CD4-positive, alpha-beta T cell treated with Interleukin-2 at 100 ng/mL for 4 hours (primary cell): Measurements from ENCODE around the gene OVAAL.

Experiments used
- DNase-seq: peaks from one replicate; pipeline ENCODE4 v3.0.0-alpha.2; 2020; ENCODE audit warnings: low spot score

The OVAAL gene

GRCh38 chr1:180558664-180559063 lies at the start of gene OVAAL:
Gene OVAAL, plus strand, starts transcription at chr1:180558964.
- DNase-seq, result no peak

GRCh38 chr1:180510882-180511281 lies 47.9 kb upstream of the OVAAL start:
- DNase-seq, result no peak

DNA sequence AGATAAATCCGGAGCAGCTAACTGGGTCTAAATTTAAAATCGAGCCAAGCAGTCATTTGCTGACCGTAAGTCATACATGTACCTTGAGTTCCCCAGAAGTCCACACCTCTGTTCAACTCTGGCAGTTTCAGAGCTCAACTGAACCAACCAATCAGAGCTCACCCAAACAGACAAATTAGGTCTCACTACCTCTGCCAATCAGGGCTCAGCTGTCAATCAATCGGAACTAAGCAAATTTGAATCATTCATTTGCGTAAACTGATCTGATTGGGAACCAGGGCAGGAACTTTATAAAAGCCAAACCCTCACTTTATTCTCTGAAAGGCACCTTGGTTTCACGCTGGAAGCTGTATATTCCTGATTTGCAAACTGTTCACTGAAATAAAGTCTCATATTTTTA lies 45.2 kb upstream of the OVAAL start:
- no peak for DNase-seq

DNA sequence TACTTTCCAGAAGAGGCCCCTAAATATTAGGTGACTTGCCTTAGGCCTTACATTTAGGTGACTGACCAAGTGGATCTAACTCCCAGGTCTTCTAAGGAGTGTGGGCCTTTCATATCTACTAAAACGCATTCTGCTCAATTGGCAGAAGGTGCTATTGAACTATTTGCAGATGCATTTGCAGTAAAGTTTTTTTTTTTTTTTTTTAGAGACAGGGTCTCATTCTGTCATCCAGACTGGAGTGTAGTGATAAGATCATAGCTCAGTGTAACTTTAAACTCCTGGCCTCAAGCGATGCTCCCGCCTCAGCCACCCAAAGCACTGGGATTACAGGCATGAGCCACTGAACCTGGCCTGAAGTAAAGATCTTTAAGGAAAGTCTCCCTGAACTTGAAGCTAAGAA lies 43.4 kb upstream of the OVAAL start:
- DNase-seq, result no peak

GRCh38 chr1:180515857-180516388 lies 42.8 kb upstream of the OVAAL start:
- DNase-seq, result peak; percentile 65

DNA sequence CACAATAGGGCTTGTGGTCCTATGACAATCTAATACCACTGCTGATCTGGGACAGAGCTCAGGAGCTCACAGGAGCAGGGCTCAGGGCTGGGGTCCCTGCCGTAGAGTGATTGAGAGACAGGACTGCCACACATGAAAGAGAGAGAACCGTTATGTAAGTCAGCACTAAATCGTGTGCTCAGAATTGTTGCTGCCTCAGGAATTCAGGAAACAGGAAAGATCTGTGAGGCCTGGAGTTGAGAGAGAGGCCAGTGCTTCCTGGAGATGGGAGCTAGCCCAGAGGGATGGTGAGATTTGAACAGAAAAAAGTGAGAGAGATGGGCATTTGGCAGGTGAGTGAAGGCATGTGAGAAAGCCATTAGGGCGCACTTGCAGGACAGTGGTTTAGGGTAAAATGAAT lies 38.9 kb upstream of the OVAAL start:
- no peak for DNase-seq

DNA sequence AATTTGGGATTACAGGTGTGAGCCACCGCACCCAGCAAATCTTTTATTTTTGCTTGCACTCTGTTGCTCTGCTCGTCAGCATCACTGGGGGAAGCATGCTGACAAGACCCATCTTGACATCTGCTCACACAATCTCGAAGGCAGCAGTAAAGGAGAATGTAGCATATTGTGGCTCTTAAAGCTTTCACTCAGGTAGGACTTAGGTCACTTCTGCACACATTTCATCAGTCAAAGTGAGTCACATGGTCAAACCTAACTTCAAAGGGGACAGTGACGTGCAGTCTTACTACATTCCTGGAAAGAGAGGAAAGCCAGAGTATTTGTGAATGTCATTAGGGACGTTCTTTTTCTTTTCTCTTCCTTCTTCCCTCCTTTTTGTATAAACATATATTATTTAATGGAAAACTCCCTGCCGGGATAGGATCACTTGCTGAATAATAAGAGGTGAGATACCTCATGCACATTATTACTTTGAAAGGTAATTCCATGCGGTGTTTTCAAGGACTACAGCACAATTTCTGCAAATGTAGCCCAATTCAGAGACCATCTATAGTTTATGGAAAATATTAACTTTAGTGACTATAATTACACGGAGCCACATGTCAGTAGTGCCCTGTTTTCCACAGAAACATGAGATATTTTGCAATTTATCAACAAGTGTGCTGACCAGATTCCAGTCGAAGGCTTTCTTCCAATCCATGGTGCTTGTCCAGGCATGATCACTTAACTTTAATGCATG lies 37.1 kb upstream of the OVAAL start:
- DNase-seq, result no peak

- no peak for DNase-seq
Observed at GRCh38 chr1:180522213-180522515, 36.6 kb upstream of the OVAAL start.

GRCh38 chr1:180524160-180524914 lies 34.4 kb upstream of the OVAAL start:
- DNase-seq, result no peak

DNA sequence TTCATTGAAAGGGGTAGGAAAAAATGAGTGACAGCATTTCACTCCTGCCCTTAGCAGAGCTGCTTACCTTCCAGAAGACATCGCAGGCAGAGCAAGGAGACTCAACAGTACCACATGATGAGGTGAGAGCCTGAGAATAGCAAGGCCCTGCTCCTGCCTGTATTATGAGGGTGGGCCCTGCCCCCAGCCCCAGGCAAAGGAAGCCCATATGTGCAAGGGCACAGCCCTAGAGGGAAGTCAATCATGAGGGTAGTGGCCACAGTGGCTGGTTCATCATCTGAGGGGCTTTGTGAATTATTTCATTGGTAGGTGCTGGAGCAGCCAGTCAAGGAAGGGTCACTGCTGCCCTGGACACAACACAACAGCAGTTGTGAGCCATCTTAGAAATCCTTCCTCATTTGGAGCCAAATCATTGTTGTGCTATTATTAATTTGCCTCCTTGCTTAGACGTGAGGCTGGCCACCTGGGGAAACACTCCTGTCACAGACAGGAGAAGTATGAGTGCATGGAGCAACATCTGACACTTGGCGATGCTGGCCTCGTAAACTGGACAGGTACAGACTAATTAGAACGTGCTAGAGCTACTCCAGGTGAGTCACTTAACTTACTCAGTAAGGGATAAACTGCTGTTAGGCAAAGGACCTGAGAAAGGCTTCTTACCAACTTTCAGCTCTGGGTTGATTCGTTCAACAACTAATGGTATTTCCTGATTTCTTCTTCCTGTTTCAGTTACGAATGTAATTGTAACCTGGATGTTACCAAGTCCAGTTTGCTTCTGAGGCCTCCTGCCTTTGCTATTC lies 33.6 kb upstream of the OVAAL start:
- DNase-seq, result no peak

DNA sequence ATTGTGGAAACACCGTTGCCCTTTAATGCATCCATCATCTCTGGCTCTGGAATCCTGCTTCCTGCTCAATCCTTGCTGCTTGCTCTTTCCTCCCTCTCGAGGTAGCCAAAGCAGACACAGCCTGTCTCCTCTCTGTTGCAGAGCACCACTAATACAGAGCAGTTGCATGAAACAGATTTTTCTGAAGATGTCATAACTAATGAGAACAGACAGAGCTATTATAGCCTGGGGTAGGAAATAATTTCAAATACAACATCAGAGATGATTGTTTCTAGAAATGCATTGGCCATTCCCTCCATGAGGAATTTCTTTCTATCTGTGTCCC lies 33.1 kb upstream of the OVAAL start:
- DNase-seq, result no peak

DNA sequence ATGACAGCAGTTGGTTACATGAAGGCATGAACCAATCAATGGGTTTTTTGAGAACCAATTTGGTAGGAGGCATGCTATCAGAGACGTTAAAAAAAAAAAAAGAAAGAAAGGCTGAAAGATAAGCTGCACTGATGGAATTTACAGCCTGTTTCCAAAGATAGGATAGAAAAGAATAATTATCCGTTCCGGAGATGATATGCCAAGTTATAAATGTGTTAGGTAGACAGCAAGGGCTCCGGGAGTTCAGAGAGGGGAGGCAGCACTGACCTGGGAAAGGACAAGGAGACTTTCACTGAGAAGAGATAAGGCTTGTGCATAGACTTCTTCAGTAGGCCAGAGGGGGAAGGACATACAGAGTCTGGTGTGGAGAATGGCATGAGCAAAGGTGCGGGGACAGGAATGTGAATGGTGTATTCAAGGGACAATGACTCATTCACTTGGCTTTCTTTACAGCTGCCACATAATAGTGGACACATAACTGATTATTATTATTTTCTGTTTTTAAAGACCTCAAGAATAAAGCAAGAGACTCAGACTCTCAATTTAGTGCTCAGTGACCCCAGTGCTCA lies 31.6 kb upstream of the OVAAL start:
- no peak for DNase-seq

DNA sequence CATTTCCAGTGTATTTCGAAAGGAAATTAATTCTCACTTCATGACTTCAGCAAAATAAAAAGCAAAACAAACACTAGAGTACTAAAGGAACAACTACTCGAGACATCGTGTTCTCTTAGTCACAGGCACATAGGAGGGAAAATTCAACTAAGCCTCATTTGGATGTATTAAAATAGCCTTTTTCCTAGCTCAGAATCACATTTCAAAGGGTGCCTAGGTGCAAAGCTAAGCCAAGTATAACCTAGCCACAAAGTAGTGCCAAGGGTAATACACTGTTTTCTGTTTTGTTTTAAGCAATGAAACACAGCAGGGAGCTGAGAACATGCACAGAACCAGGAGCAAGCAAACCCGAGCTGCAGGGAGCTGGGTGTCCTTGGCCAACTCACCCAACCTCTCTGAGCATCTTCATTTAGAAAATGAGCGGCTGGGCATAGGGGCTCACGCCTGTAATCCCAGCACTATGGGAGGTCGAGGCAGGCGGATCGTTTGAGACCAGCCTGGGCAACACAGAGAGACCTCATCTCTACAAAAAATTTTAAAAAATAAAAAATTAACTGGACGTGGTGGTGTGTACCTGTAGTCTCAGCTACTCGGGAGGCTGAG lies 29.8 kb upstream of the OVAAL start:
- DNase-seq, result no peak

DNA sequence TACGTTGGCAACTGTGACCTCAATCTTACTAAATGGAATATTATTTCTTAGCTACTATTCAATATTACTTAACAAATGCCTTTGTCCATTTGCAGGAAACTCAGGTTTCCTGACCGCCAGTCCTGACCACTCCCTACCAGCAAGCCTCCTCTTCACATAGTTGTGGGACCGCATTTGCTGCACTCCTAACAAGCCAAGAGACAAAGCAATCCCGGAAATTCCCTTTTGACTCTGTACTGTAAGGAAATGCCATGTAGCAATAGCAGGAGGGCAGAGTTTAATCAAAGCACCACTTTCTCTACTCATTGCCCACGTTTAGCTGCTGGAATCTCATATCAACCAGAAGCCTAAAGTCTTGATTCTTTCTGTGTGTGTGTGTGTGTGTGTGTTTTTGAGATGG lies 28.3 kb upstream of the OVAAL start:
- DNase-seq, result no peak

GRCh38 chr1:180532854-180533253 lies 25.9 kb upstream of the OVAAL start:
- no peak for DNase-seq

GRCh38 chr1:180533266-180533987 lies 25.3 kb upstream of the OVAAL start:
- peak; percentile 56 for DNase-seq

DNA sequence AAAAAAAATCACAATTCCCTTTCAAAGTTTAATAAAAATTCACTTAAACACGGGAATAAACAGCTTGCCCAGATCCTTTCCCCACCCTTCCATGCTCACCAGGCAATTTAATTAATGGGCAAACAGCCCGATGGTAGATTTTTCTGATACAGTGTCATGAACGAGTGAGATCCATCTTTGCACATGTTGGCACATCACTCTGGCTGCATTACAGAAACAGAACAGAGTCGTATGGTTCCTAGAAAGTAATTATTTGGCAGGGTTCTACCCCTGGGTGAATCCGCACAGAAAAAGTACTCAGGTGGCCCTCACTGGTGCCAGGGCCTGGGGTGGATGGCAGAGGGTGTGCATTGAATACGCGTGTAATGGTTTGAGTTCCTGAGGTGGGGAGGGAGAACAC lies 24.6 kb upstream of the OVAAL start:
- no peak for DNase-seq

- no peak for DNase-seq
Observed at GRCh38 chr1:180535418-180535999, 23.3 kb upstream of the OVAAL start.

DNA sequence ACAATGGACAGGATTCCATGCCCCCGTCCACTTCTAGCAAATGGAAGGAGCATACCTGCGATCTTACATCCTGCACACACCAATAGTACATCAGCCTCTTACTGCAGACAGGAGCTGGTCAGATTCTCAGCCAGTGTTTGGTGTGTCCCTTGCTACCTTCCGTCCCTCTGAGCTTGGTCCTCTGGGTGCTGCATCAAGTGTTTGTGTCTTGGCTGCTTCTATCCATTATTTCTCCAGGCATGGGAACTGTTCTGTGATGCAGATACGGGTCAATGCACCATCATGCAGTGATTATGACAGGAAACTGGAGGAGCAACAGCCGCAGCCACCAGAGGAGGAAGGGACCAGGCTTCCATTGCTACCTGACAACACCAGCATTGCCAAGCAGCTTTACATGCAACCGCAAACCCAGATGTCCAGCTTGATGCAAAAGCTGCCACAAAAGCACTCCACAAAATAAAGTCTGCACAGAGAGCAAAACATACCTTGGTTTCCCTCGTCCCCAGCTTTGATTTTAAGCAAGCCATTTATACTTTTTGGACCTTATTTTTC lies 21.9 kb upstream of the OVAAL start:
- no peak for DNase-seq

GRCh38 chr1:180539136-180539535 lies 19.6 kb upstream of the OVAAL start:
- no peak for DNase-seq
